A673 (cell line): ENCODE measurements around the gene CPNE1. TPM values are rescaled to one million over a fixed set of nuclear protein-coding genes. Genes with fewer than 3 reads are reported as not detected.

ENCODE experiments used
- BruUV-seq: library from RNA; stranded (reverse); fragments of 400-500 nt; replicated peaks from 2 replicates; lab custom pipeline; 2021; lab: Mats Ljungman, UMichigan
- CTCF ChIA-PET: fragments of 300-600 bp; sonication (Branson Sonifier 250); formaldehyde crosslinking; loops from one replicate; lab custom pipeline; 2022; ENCODE audit warnings: antibody characterized with exemption; lab: Charles Lee
- POLR2A ChIA-PET: fragments of 300-600 bp; sonication (Branson Sonifier 250); formaldehyde crosslinking; loops from one replicate; lab custom pipeline; 2022; ENCODE audit warnings: antibody characterized with exemption; ENCODE audit not compliant: low non-redundant PET; lab: Charles Lee
- DNase-seq: peaks from one replicate; pipeline ENCODE4 v3.0.0-alpha.2; 2015; ENCODE audit warnings: low spot score
- H3K27ac ChIP-seq: fragments of 200-600 bp; sonication (generic); 2 replicates; pipeline ENCODE4 v1.5.1; 2016; ENCODE audit warnings: mixed run types, low read depth, mild to moderate bottlenecking, mixed read lengths, antibody characterized with exemption, low read length; ENCODE audit not compliant: poor library complexity, severe bottlenecking
- H3K27me3 ChIP-seq: fragments of 200-600 bp; sonication (generic); replicated peaks from 2 replicates; pipeline ENCODE4 v1.6.1; 2017; ENCODE audit warnings: mixed run types, low read depth, mild to moderate bottlenecking, mixed read lengths, antibody characterized with exemption, low read length; ENCODE audit not compliant: insufficient read depth, poor library complexity
- H3K36me3 ChIP-seq: fragments of 200-600 bp; sonication (generic); 2 replicates; pipeline ENCODE4 v1.6.1; 2016; ENCODE audit warnings: mixed run types, mild to moderate bottlenecking, mixed read lengths, antibody characterized with exemption, low read length; ENCODE audit not compliant: insufficient read depth, poor library complexity, severe bottlenecking
- H3K4me1 ChIP-seq: fragments of 200-600 bp; sonication (generic); 2 replicates; pipeline ENCODE4 v1.6.1; 2017; ENCODE audit warnings: mixed run types, mild to moderate bottlenecking, mixed read lengths, antibody characterized with exemption, low read length; ENCODE audit not compliant: insufficient read depth, poor library complexity, severe bottlenecking
- H3K4me3 ChIP-seq: fragments of 200-600 bp; sonication (generic); 2 replicates; pipeline ENCODE4 v1.5.1; 2016; ENCODE audit warnings: low read depth, mixed run types, mild to moderate bottlenecking, mixed read lengths, low read length; ENCODE audit not compliant: poor library complexity, severe bottlenecking
- H3K9me3 ChIP-seq: fragments of 200-600 bp; sonication (generic); 2 replicates; pipeline ENCODE4 v1.6.1; 2016; ENCODE audit warnings: mixed run types, low read depth, mild to moderate bottlenecking, mixed read lengths, antibody characterized with exemption, low read length; ENCODE audit not compliant: poor library complexity, severe bottlenecking
- EZH2 ChIP-seq: fragments of 200-600 bp; sonication (generic); IDR thresholded peaks from 2 replicates; pipeline ENCODE4 v1.6.1; 2017; ENCODE audit warnings: borderline replicate concordance, low read depth, mild to moderate bottlenecking, mixed read lengths, antibody characterized with exemption, low read length; ENCODE audit not compliant: poor library complexity, severe bottlenecking
- intact Hi-C: fragments of 100-400 bp; cut with micrococcal nuclease; formaldehyde crosslinking; loops from one replicate; pipeline ENCODE4 v1.10.0; 2022; ENCODE audit not compliant: unreplicated experiment
- total RNA-seq: library from RNA; stranded (reverse); gene quantifications from 2 replicates; pipeline ENCODE4 v1.2.3, GENCODE V29; 2021
- TF ChIP-seq, protein P1 (sequence below): fragments of 300-800, 200-600 bp; sonication (generic); conservative IDR thresholded peaks from 2 replicates; pipeline ENCODE4 v1.5.1; 2017; ENCODE audit warnings: low read depth, mild to moderate bottlenecking, antibody characterized with exemption, low read length, moderate library complexity, mixed read lengths

Gene CPNE1
- total RNA-seq, 1 experiment from 2014 or later, result 273 TPM

DNA sequence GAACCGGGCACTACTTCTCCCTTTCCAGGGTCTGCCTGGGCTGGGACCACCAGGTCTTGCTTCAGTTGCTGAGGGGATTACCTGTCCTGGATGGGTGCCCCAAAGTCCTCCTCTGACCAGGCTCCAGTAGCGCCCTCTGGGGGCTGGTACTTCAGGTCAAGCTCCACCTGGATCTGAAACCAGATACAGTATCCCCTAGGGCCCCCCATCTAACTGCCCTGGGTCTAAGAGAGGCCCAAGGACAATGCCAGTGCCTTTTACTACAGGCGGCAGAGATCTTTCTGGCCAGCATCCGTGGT, 60.3 kb downstream of the CPNE1 start:
- ChIA-PET POLR2A (interaction anchor here (0.6 kb wide), 1 partner anchor 9 kb away, joined by 8 read pairs; no protein-coding TSS in a partner anchor), CTCF (no interaction called here)
- TF ChIP-seq, protein P1, sequence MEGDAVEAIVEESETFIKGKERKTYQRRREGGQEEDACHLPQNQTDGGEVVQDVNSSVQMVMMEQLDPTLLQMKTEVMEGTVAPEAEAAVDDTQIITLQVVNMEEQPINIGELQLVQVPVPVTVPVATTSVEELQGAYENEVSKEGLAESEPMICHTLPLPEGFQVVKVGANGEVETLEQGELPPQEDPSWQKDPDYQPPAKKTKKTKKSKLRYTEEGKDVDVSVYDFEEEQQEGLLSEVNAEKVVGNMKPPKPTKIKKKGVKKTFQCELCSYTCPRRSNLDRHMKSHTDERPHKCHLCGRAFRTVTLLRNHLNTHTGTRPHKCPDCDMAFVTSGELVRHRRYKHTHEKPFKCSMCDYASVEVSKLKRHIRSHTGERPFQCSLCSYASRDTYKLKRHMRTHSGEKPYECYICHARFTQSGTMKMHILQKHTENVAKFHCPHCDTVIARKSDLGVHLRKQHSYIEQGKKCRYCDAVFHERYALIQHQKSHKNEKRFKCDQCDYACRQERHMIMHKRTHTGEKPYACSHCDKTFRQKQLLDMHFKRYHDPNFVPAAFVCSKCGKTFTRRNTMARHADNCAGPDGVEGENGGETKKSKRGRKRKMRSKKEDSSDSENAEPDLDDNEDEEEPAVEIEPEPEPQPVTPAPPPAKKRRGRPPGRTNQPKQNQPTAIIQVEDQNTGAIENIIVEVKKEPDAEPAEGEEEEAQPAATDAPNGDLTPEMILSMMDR, result peak; percentile 53
- no peak for TF ChIP-seq EZH2
- no peaks in the 10 kb centered on the region for H3K9me3 ChIP-seq
- H3K36me3 ChIP-seq, result no peaks in the 10 kb centered on the region
- no peak overlapping the region for H3K27ac ChIP-seq
- DNase-seq, result no peak
- H3K4me1 ChIP-seq, result peaks cover 11% of the 10 kb centered on the region
- BruUV-seq, result no TSS peak
- no peak overlapping the region for H3K4me3 ChIP-seq
- intact Hi-C loops, result no loop called here
- peaks cover 3% of the 10 kb centered on the region for H3K27me3 ChIP-seq

DNA sequence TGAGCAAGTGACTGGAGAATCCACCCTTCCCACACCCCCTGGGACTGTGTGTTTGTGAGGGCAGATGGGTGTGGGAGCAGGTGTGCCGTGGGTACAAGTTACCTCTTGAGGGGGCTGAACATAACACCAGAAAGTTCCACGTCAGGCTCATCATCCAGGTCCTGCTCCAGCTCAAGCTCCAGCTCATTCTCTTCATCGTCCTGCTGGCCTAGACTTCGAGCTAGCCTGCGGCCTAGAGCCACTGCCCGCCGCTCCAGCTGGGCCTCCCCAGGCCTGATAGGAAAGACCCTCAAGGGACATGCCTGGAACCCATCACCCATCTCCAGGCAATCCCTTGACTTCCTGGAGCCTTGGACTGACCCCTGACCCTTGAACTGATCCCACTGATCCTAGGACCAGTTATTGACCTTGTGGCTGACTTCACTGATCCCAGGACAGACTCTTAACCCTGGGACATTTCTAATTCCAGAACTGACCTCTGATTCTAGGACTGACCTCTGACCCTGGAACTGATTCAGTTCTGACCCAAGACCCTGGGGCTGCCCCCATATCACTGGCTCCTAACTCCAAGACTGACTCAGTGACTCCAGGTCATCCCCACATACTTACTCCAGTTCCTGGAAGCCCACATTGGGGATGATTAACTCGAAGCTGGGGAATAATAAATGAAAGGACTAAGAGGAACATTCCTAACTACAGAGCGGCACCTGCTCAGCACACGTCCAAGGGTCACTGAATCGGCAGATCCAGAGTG, 60.8 kb downstream of the CPNE1 start:
- BruUV-seq, result no TSS peak
- DNase-seq, result no peak
- Histone ChIP-seq H3K9me3 (no peaks in the 10 kb centered on the region), H3K27ac (no peak overlapping the region), H3K4me1 (peaks cover 11% of the 10 kb centered on the region), H3K27me3 (peaks cover 3% of the 10 kb centered on the region), H3K4me3 (no peak overlapping the region), H3K36me3 (no peaks in the 10 kb centered on the region)
- intact Hi-C loops, result no loop called here
- ChIA-PET POLR2A (no interaction called here), CTCF (no interaction called here)
- TF ChIP-seq, protein P1, result no peak
- TF ChIP-seq EZH2, result no peak

DNA sequence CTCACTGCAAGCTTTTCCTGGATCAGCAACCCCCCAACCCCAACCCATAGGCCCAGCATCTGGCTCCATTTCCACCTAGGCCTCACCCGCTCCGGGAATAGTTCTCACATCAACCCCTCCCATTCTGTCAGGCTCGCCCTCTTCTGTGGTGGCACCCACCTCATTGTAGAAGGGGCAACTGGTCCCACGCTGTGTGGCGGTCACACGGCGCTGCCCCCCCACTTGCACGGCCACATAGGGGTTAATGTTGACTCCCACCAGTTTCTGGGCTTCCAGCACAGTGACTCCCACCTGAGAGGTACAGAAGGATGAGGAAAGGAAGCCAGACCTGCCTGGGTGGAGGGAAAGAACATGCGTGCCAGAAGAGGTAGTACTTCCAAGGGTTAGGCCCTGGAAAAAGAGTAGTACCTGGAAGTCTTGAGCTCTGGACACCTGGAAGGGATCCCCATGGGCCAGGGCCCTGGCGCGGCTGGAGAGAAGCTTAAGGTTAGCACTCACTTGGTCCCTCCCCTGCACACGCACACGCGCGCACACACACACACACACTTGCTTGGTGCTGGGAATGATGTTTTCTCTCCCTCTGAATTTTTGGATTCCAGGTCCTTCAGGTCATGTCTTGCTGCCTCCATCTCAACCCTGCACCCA, 61.7 kb downstream of the CPNE1 start:
- Histone ChIP-seq H3K27ac (no peak overlapping the region), H3K4me1 (peaks cover 11% of the 10 kb centered on the region), H3K4me3 (no peak overlapping the region), H3K36me3 (no peaks in the 10 kb centered on the region), H3K9me3 (no peaks in the 10 kb centered on the region), H3K27me3 (peaks cover 3% of the 10 kb centered on the region)
- intact Hi-C loops, result no loop called here
- no peak for DNase-seq
- POLR2A ChIA-PET, result no interaction called here
- BruUV-seq, result no TSS peak
- CTCF ChIA-PET, result no interaction called here
- TF ChIP-seq EZH2, result no peak
- TF ChIP-seq, protein P1, result no peak
